ENCODE results near the gene CMIP. TPM values are rescaled to one million over a fixed set of nuclear protein-coding genes. Genes with fewer than 3 reads are reported as not detected.

Gene CMIP
- total RNA-seq, 1 donor from 2014 or later, result 46.6 TPM

GRCh38 chr16:81435103-81435502, 9.5 kb upstream of the CMIP start:
- no peaks in the 10 kb centered on the region for H3K36me3 Mint-ChIP-seq
- peaks cover 19% of the 10 kb centered on the region for H3K4me1 Mint-ChIP-seq (ENCODE audit: unreplicated experiment)
- peaks cover 19% of the 10 kb centered on the region for H3K27me3 Mint-ChIP-seq
- no peak for DNase-seq (ENCODE audit: extremely low spot score, unreplicated experiment)
- H3K27ac Mint-ChIP-seq, result no peak overlapping the region
- H3K4me3 Mint-ChIP-seq, result no peak overlapping the region
- H3K9me3 Mint-ChIP-seq, result no peaks in the 10 kb centered on the region
- TF ChIP-seq, protein P1, sequence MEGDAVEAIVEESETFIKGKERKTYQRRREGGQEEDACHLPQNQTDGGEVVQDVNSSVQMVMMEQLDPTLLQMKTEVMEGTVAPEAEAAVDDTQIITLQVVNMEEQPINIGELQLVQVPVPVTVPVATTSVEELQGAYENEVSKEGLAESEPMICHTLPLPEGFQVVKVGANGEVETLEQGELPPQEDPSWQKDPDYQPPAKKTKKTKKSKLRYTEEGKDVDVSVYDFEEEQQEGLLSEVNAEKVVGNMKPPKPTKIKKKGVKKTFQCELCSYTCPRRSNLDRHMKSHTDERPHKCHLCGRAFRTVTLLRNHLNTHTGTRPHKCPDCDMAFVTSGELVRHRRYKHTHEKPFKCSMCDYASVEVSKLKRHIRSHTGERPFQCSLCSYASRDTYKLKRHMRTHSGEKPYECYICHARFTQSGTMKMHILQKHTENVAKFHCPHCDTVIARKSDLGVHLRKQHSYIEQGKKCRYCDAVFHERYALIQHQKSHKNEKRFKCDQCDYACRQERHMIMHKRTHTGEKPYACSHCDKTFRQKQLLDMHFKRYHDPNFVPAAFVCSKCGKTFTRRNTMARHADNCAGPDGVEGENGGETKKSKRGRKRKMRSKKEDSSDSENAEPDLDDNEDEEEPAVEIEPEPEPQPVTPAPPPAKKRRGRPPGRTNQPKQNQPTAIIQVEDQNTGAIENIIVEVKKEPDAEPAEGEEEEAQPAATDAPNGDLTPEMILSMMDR (conservative IDR thresholded peaks at IDR 0.05), result no peak

- Mint-ChIP-seq H3K27me3 (peaks cover 19% of the 10 kb centered on the region), H3K27ac (no peak overlapping the region), H3K36me3 (no peaks in the 10 kb centered on the region), H3K9me3 (no peaks in the 10 kb centered on the region), H3K4me1 (ENCODE audit: unreplicated experiment) (peaks cover 19% of the 10 kb centered on the region), H3K4me3 (no peak overlapping the region)
- no peak for DNase-seq (ENCODE audit: extremely low spot score, unreplicated experiment)
- TF ChIP-seq, protein P1 (conservative IDR thresholded peaks at IDR 0.05), result no peak
These were observed 9.0 kb upstream of the CMIP start for GRCh38 chr16:81435567-81435966.

GRCh38 chr16:81436386-81436785, 8.2 kb upstream of the CMIP start:
- peaks cover 21% of the 10 kb centered on the region for H3K4me1 Mint-ChIP-seq (ENCODE audit: unreplicated experiment)

DNA sequence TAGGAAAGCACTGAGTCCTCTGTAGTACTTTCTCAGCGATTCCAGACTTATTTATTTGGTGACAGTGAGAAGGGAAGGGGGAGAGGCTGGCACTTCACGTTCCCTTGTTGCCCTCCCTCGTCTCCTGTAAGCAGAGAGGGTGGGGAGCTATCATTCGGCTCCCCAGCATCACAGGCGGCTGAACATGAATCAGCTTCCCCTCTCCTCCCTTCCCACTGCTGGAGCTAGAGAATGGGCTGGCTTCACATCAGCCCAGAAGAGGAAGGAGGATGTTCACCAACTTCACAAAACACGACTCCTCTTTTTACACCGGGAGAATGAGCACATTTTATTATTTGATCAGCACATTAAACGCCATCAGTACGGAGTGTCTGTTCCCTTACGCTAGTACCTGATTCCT, 6.7 kb upstream of the CMIP start:
- H3K4me1 Mint-ChIP-seq (ENCODE audit: unreplicated experiment), result peaks cover 13% of the 10 kb centered on the region
- peaks cover 26% of the 10 kb centered on the region for H3K27me3 Mint-ChIP-seq
- DNase-seq (ENCODE audit: extremely low spot score, unreplicated experiment), result no peak
- H3K36me3 Mint-ChIP-seq, result no peaks in the 10 kb centered on the region
- no peak overlapping the region for H3K4me3 Mint-ChIP-seq
- no peak overlapping the region for H3K27ac Mint-ChIP-seq
- TF ChIP-seq, protein P1 (conservative IDR thresholded peaks at IDR 0.05), result no peak
- no peaks in the 10 kb centered on the region for H3K9me3 Mint-ChIP-seq

More at GRCh38 chr16:81436386-81436785, 8.2 kb upstream of the CMIP start:
- Mint-ChIP-seq H3K9me3 (no peaks in the 10 kb centered on the region), H3K36me3 (no peaks in the 10 kb centered on the region), H3K27me3 (peaks cover 23% of the 10 kb centered on the region), H3K27ac (no peak overlapping the region), H3K4me3 (no peak overlapping the region)
- no peak for DNase-seq (ENCODE audit: extremely low spot score, unreplicated experiment)
- TF ChIP-seq, protein P1 (conservative IDR thresholded peaks at IDR 0.05), result no peak

- Mint-ChIP-seq H3K4me1 (ENCODE audit: unreplicated experiment) (peaks cover 16% of the 10 kb centered on the region), H3K27ac (peak overlapping the region; percentile 98), H3K27me3 (peaks cover 28% of the 10 kb centered on the region), H3K36me3 (peaks cover 3% of the 10 kb centered on the region), H3K9me3 (no peaks in the 10 kb centered on the region), H3K4me3 (peak overlapping the region; percentile 75)
- TF ChIP-seq, protein P1 (conservative IDR thresholded peaks at IDR 0.05), result no peak
- DNase-seq (ENCODE audit: extremely low spot score, unreplicated experiment), result no peak
These were observed 3.5 kb upstream of the CMIP start for GRCh38 chr16:81440888-81441761.
